ENCODE data around the gene DENND2C.

The DENND2C gene, protein sequence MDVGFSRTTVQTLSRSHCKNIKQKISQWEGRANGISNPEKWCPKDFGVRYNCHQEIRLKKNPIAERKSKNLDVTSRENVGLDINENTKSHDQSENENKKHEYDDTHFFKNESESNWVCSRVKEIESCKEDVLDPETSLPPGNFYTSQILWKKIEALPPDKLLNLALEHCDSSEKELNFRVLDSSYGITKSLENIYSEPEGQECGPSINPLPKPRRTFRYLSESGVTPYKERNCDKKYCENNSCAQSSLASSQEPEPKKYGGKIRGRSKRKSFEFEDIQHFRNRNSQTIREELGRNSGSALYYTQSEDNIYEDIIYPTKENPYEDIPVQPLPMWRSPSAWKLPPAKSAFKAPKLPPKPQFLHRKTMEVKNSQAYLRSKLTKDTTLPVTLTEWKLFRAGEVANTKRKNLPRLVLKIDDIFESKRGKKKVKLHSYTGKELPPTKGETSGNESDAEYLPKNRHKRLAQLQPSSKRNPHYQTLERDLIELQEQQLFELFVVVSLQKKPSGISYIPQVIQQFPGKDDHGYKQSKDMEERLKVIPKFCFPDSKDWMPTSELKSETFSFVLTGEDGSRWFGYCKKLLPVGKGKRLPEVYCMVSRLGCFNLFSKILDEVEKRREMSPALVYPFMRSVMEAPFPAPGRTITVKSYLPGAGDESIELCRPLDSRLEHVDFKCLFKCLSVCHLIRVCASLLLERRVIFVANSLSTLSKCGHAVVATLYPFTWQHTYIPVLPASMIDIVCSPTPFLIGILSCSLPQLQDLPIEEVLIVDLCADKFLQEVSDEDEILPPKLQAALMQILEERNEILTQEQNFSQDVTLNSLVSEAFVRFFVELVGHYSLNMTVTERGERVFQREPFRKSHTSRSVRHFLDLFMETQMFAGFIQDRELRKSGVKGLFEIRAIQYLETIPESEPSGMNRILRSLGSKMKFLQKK

GRCh38 chr1:114669562-114670082 lies at the start of gene DENND2C:
DENND2C (minus strand) TSS chr1:114670049; CDS start chr1:114625984, 44,065 bp downstream.
- peak within 1 kb of the TSS; percentile 54 for H3K4me3 ChIP-seq (replicated peaks; ENCODE audit: low read depth, low read length)
- no peak for DNase-seq (ENCODE audit: extremely low read depth, low read depth)
- TF ChIP-seq, protein P1, sequence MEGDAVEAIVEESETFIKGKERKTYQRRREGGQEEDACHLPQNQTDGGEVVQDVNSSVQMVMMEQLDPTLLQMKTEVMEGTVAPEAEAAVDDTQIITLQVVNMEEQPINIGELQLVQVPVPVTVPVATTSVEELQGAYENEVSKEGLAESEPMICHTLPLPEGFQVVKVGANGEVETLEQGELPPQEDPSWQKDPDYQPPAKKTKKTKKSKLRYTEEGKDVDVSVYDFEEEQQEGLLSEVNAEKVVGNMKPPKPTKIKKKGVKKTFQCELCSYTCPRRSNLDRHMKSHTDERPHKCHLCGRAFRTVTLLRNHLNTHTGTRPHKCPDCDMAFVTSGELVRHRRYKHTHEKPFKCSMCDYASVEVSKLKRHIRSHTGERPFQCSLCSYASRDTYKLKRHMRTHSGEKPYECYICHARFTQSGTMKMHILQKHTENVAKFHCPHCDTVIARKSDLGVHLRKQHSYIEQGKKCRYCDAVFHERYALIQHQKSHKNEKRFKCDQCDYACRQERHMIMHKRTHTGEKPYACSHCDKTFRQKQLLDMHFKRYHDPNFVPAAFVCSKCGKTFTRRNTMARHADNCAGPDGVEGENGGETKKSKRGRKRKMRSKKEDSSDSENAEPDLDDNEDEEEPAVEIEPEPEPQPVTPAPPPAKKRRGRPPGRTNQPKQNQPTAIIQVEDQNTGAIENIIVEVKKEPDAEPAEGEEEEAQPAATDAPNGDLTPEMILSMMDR (IDR thresholded peaks at IDR 0.05; ENCODE audit: low read depth, low read length, missing control alignments) = no peak

- no peak overlapping the region for H3K4me3 ChIP-seq (replicated peaks; ENCODE audit: low read depth, low read length)
- TF ChIP-seq, protein P1 (IDR thresholded peaks at IDR 0.05; ENCODE audit: low read depth, low read length, missing control alignments) = no peak
- DNase-seq (ENCODE audit: extremely low read depth, low read depth) = no peak
Observed at GRCh38 chr1:114719424-114719787, 49.6 kb upstream of the DENND2C start.

DNA sequence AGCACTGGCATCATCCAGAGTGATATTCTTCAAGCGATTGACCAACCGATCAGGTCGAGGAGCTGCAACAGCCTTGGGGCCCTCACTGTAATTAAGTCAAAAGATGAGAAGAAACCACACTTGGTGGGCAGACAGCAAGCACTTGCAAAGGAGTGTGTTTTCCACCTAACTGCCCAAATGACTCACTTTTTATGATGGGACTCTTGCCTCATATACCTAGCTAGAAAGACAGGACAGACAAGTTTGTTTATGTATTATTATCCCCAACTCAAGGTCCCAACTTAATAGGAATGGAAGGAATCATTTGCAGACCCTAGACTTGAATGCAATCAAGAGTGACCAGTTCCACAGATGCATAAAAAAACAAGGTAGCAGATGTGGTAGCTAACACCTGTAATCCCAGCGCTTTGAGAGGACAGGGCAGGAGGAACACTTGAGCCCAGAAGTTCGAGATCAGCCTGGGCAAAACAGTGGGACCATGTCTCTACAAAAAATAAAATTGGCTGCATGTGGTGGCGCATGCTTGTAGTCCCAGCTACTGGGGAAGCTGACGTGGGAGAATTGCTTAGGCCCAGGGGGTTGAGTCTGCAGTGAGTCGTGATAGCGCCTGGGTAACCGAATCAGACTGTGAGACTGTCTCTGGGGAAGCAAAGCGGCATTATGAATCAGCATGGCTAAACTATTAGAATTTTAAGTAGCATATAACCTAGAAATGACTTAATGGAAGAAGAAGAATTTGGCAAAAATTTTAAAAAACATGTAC lies 49.0 kb upstream of the DENND2C start:
- DNase-seq (ENCODE audit: extremely low read depth, low read depth) = no peak
- no peak overlapping the region for H3K4me3 ChIP-seq (replicated peaks; ENCODE audit: low read depth, low read length)
- TF ChIP-seq, protein P1 (IDR thresholded peaks at IDR 0.05; ENCODE audit: low read depth, low read length, missing control alignments) = no peak

DNA sequence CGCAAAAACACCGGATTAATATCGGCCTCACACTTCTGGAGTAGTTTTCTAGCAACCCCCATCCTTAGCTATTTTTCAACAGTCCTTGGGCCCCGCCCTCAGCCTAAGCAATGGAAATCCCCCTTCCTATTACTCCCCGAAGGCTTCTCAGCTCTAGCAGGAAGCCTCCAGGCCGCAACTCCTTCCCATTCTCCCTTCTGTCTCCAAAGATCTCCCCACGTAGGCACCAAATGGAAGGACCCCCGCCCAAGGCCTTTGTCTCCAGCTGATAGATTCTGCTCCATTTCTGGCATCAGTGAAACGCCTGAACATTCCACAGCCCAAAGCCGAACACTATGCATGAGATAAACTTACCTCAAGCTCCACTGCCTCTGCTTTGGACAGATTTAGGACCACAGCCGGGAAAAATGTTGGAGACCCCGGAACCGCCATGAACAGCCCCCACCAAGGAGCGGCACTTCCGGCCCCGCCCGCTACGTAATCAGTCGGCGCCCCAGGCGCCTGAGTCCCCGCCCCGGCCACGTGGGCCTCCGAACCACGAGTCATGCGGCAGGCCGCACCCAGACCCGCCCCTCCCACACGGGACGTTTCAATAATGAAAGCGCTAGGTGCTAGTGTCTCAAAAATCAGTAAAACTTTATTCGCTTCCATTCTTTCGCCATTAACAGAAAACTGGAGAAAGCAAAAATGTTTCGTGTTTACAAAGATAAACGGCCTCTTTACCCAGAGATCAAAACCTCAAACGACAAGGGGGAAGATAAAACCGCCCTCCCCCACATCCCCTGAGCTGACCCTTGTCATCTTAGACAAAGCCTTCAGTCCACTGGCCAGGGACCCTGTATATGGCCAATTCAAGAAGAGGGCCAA lies 46.7 kb upstream of the DENND2C start, which contains the start of gene NRAS:
Gene NRAS (minus strand): TSS at position 468 of the 867 bp plus-strand sequence. CDS start 611 bp downstream, outside the sequence.
- H3K4me3 ChIP-seq (replicated peaks; ENCODE audit: low read depth, low read length) = peak within 1 kb of the TSS; percentile 89
- DNase-seq (ENCODE audit: extremely low read depth, low read depth) = peak; percentile 49
- TF ChIP-seq, protein P1 (IDR thresholded peaks at IDR 0.05; ENCODE audit: low read depth, low read length, missing control alignments) = no peak

GRCh38 chr1:114715952-114716303 lies 46.1 kb upstream of the DENND2C start:
- no peak for DNase-seq (ENCODE audit: extremely low read depth, low read depth)
- TF ChIP-seq, protein P1 (IDR thresholded peaks at IDR 0.05; ENCODE audit: low read depth, low read length, missing control alignments) = no peak
- peak overlapping the region; percentile 89 for H3K4me3 ChIP-seq (replicated peaks; ENCODE audit: low read depth, low read length)

Measured in HFF-Myc (cell line).